ENCODE measurements around the gene ECD. TPM values are rescaled to one million over a fixed set of nuclear protein-coding genes. Genes with fewer than 3 reads are reported as not detected.

Gene ECD
- total RNA-seq, 1 donor from 2014 or later: 35.6 TPM

- H3K4me2 ChIP-seq (ENCODE audit: low read length): peak overlapping the region; percentile 90
- Mint-ChIP-seq H3K4me1 (ENCODE audit: low read depth, unreplicated experiment) (peaks cover 3% of the 10 kb centered on the region), H3K4me3 (ENCODE audit: unreplicated experiment) (peak overlapping the region; percentile 94), H3K9me3 (ENCODE audit: unreplicated experiment) (no peaks in the 10 kb centered on the region), H3K27me3 (ENCODE audit: low read depth, unreplicated experiment) (no peaks in the 10 kb centered on the region), H3K36me3 (ENCODE audit: low read depth, unreplicated experiment) (peaks cover 3% of the 10 kb centered on the region), H3K27ac (ENCODE audit: unreplicated experiment) (peak overlapping the region; percentile 83)
- H2AFZ ChIP-seq (ENCODE audit: low read depth, low read length): peak overlapping the region; percentile 83
- H3K27me3 ChIP-seq (ENCODE audit: insufficient read depth, low read length): no peaks in the 10 kb centered on the region
- no peak for TF ChIP-seq EZH2 (IDR thresholded peaks at IDR 0.05; ENCODE audit: insufficient read depth, low read length)
- TF ChIP-seq, protein P1, sequence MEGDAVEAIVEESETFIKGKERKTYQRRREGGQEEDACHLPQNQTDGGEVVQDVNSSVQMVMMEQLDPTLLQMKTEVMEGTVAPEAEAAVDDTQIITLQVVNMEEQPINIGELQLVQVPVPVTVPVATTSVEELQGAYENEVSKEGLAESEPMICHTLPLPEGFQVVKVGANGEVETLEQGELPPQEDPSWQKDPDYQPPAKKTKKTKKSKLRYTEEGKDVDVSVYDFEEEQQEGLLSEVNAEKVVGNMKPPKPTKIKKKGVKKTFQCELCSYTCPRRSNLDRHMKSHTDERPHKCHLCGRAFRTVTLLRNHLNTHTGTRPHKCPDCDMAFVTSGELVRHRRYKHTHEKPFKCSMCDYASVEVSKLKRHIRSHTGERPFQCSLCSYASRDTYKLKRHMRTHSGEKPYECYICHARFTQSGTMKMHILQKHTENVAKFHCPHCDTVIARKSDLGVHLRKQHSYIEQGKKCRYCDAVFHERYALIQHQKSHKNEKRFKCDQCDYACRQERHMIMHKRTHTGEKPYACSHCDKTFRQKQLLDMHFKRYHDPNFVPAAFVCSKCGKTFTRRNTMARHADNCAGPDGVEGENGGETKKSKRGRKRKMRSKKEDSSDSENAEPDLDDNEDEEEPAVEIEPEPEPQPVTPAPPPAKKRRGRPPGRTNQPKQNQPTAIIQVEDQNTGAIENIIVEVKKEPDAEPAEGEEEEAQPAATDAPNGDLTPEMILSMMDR (IDR thresholded peaks at IDR 0.05; ENCODE audit: insufficient read depth, low read depth, low read length): peak; percentile 7
- H3K27ac ChIP-seq (ENCODE audit: low read depth, low read length): peak overlapping the region; percentile 97
- FAIRE-seq (no peak), DNase-seq (ENCODE audit: low read depth) (no peak)
- H4K20me1 ChIP-seq (ENCODE audit: insufficient read depth, low read length): no peaks in the 10 kb centered on the region
- peak overlapping the region; percentile 98 for H3K9ac ChIP-seq (ENCODE audit: low read length)
- H3K79me2 ChIP-seq (ENCODE audit: insufficient read depth, low read length): peaks cover 57% of the 10 kb centered on the region
- H3K4me1 ChIP-seq (ENCODE audit: insufficient read depth, low read length): peaks cover 4% of the 10 kb centered on the region
- H3K4me3 ChIP-seq (ENCODE audit: insufficient read depth, low read depth, low read length): peak overlapping the region; percentile 94
- no peaks in the 10 kb centered on the region for H3K9me3 ChIP-seq (ENCODE audit: insufficient read depth, low read depth, low read length)
- peaks cover 4% of the 10 kb centered on the region for H3K36me3 ChIP-seq (ENCODE audit: insufficient read depth, low read length)
These were observed 626 bp upstream of the ECD start for GRCh38 chr10:73168465-73168803.

DNA sequence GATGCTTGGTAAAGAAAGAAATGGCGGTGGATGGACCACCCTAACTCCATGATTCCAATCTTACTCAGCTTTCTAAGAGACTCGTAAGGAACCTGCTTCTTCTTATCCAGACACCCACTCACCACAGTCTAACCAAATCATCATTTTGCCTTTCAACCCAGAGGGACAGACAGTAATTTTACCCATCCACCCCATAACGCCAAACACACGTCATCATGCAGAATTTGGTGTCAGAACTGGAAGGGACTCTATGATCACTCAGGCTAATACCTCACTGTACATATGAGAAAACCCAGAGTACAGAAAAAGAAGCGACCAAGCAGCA, 388 bp downstream of the ECD start:
- peak overlapping the region; percentile 97 for H3K27ac ChIP-seq (ENCODE audit: low read depth, low read length)
- DNase-seq (ENCODE audit: low read depth) (peak; percentile 14), FAIRE-seq (no peak)
- no peaks in the 10 kb centered on the region for H3K27me3 Mint-ChIP-seq (ENCODE audit: low read depth, unreplicated experiment)
- peaks cover 8% of the 10 kb centered on the region for H4K20me1 ChIP-seq (ENCODE audit: insufficient read depth, low read length)
- peak overlapping the region; percentile 100 for H3K27ac Mint-ChIP-seq (ENCODE audit: unreplicated experiment)
- no peaks in the 10 kb centered on the region for H3K27me3 ChIP-seq (ENCODE audit: insufficient read depth, low read length)
- H3K4me1 Mint-ChIP-seq (ENCODE audit: low read depth, unreplicated experiment): peaks cover 5% of the 10 kb centered on the region
- TF ChIP-seq EZH2 (IDR thresholded peaks at IDR 0.05; ENCODE audit: insufficient read depth, low read length): no peak
- TF ChIP-seq, protein P1 (IDR thresholded peaks at IDR 0.05; ENCODE audit: insufficient read depth, low read depth, low read length): no peak
- H3K36me3 Mint-ChIP-seq (ENCODE audit: low read depth, unreplicated experiment): peaks cover 8% of the 10 kb centered on the region
- peak overlapping the region; percentile 83 for H2AFZ ChIP-seq (ENCODE audit: low read depth, low read length)
- H3K4me2 ChIP-seq (ENCODE audit: low read length): peak overlapping the region; percentile 90
- peaks cover 4% of the 10 kb centered on the region for H3K4me1 ChIP-seq (ENCODE audit: insufficient read depth, low read length)
- H3K4me3 Mint-ChIP-seq (ENCODE audit: unreplicated experiment): peak overlapping the region; percentile 93
- peak overlapping the region; percentile 94 for H3K4me3 ChIP-seq (ENCODE audit: insufficient read depth, low read depth, low read length)
- H3K79me2 ChIP-seq (ENCODE audit: insufficient read depth, low read length): peaks cover 67% of the 10 kb centered on the region
- H3K9ac ChIP-seq (ENCODE audit: low read length): peak overlapping the region; percentile 98
- H3K36me3 ChIP-seq (ENCODE audit: insufficient read depth, low read length): peaks cover 14% of the 10 kb centered on the region
- no peaks in the 10 kb centered on the region for H3K9me3 Mint-ChIP-seq (ENCODE audit: unreplicated experiment)
- no peaks in the 10 kb centered on the region for H3K9me3 ChIP-seq (ENCODE audit: insufficient read depth, low read depth, low read length)

GRCh38 chr10:73166972-73167371, 836 bp downstream of the ECD start:
- FAIRE-seq: no peak
- Histone ChIP-seq H3K9ac (ENCODE audit: low read length) (peak overlapping the region; percentile 98), H3K79me2 (ENCODE audit: insufficient read depth, low read length) (peaks cover 71% of the 10 kb centered on the region)

More at GRCh38 chr10:73166972-73167371, 836 bp downstream of the ECD start:
- H2AFZ ChIP-seq (ENCODE audit: low read depth, low read length): no peak overlapping the region
- no peak for TF ChIP-seq EZH2 (IDR thresholded peaks at IDR 0.05; ENCODE audit: insufficient read depth, low read length)
- TF ChIP-seq, protein P1 (IDR thresholded peaks at IDR 0.05; ENCODE audit: insufficient read depth, low read depth, low read length): no peak
- H3K4me1 ChIP-seq (ENCODE audit: insufficient read depth, low read length): peaks cover 4% of the 10 kb centered on the region
- peaks cover 10% of the 10 kb centered on the region for H4K20me1 ChIP-seq (ENCODE audit: insufficient read depth, low read length)
- Mint-ChIP-seq H3K4me1 (ENCODE audit: low read depth, unreplicated experiment) (peaks cover 5% of the 10 kb centered on the region), H3K4me3 (ENCODE audit: unreplicated experiment) (peak overlapping the region; percentile 93), H3K9me3 (ENCODE audit: unreplicated experiment) (no peaks in the 10 kb centered on the region), H3K27me3 (ENCODE audit: low read depth, unreplicated experiment) (no peaks in the 10 kb centered on the region), H3K36me3 (ENCODE audit: low read depth, unreplicated experiment) (peaks cover 11% of the 10 kb centered on the region), H3K27ac (ENCODE audit: unreplicated experiment) (peak overlapping the region; percentile 100)
- H3K27me3 ChIP-seq (ENCODE audit: insufficient read depth, low read length): no peaks in the 10 kb centered on the region
- H3K27ac ChIP-seq (ENCODE audit: low read depth, low read length): peak overlapping the region; percentile 97
- peak overlapping the region; percentile 90 for H3K4me2 ChIP-seq (ENCODE audit: low read length)
- peak overlapping the region; percentile 94 for H3K4me3 ChIP-seq (ENCODE audit: insufficient read depth, low read depth, low read length)
- DNase-seq (ENCODE audit: low read depth): no peak
- H3K9me3 ChIP-seq (ENCODE audit: insufficient read depth, low read depth, low read length): no peaks in the 10 kb centered on the region
- H3K36me3 ChIP-seq (ENCODE audit: insufficient read depth, low read length): peaks cover 17% of the 10 kb centered on the region

Data from astrocyte (in vitro differentiated cells and primary cell).